ENCODE results near the gene LAMB3. TPM values are rescaled to one million over a fixed set of nuclear protein-coding genes. Genes with fewer than 3 reads are reported as not detected.
A peak's percentile ranks its signal among the peaks of the same experiment; 100 is the strongest.

The LAMB3 gene
- total RNA-seq, 1 experiment from 2014 or later: 90.0 TPM

DNA sequence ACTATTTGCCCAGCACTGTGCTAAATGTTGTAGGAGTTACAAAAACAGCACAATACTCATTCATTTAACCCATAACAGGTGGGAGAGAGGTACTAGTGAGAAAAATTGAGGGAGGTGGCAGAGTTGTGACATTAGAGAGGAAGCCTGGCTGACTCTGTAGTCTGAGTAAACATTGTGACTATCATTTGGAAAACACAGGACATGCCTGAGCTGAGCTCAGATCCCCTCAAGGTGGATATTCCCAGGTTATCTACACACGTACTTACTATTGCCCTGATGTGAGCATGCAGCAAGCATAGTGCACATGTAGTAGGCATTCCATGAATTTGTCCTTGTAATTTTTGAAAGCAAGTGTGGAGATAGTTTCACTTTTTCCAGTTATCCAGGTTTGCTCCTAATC, 57.8 kb downstream of the LAMB3 start:
- Histone ChIP-seq H3K79me2 (ENCODE audit: low read depth) (no peaks in the 10 kb centered on the region), H3K27ac (no peak overlapping the region), H3K9me2 (ENCODE audit: insufficient read depth) (no peaks in the 10 kb centered on the region), H3K27me3 (ENCODE audit: insufficient read depth, low read depth) (no peaks in the 10 kb centered on the region; the same call in 1 of the 2 replicates), H2AFZ (no peak overlapping the region), H3K36me3 (ENCODE audit: low read depth) (no peaks in the 10 kb centered on the region), H3F3A (ENCODE audit: insufficient read depth, low read depth) (no peaks in the 10 kb centered on the region), H3K4me1 (replicated peaks; ENCODE audit: insufficient read depth) (no peaks in the 10 kb centered on the region), H3K9me3 (ENCODE audit: insufficient read depth, low read depth) (no peaks in the 10 kb centered on the region), H3K4me3 (no peak overlapping the region), H4K20me1 (ENCODE audit: insufficient read depth) (no peaks in the 10 kb centered on the region), H3K4me2 (no peak overlapping the region)
- intact Hi-C loops (cut with micrococcal nuclease; ENCODE audit: unreplicated experiment): no loop called here
- DNase-seq: no peak
- no TSS peak for BruUV-seq (replicated peaks)
- TF ChIP-seq, protein P1, sequence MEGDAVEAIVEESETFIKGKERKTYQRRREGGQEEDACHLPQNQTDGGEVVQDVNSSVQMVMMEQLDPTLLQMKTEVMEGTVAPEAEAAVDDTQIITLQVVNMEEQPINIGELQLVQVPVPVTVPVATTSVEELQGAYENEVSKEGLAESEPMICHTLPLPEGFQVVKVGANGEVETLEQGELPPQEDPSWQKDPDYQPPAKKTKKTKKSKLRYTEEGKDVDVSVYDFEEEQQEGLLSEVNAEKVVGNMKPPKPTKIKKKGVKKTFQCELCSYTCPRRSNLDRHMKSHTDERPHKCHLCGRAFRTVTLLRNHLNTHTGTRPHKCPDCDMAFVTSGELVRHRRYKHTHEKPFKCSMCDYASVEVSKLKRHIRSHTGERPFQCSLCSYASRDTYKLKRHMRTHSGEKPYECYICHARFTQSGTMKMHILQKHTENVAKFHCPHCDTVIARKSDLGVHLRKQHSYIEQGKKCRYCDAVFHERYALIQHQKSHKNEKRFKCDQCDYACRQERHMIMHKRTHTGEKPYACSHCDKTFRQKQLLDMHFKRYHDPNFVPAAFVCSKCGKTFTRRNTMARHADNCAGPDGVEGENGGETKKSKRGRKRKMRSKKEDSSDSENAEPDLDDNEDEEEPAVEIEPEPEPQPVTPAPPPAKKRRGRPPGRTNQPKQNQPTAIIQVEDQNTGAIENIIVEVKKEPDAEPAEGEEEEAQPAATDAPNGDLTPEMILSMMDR (conservative IDR thresholded peaks at IDR 0.05): no peak
- TF ChIP-seq EZH2 (IDR thresholded peaks at IDR 0.05; ENCODE audit: low read depth): no peak
- POLR2A ChIA-PET (ENCODE audit: unreplicated experiment): no interaction called here
- CTCF ChIA-PET: no interaction called here

DNA sequence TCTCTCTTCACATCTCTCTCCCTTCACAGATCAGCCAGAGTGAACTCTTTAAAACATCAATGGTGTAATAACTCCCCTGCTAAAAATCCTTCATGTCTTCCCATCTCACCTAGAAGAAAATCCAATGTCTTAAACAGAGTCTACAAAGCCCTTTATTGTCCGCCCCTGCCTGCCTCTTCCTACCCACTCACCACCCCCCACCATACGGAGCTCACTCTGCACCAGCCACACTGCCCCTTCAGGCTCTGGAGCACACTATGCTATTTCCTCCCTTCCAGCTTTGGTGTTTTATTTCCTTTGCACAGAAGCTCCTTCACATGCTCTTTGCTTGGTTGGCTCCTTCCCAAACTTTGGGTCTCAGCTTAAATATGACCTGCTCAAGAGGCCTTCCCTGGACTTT, 58.5 kb downstream of the LAMB3 start:
- no peaks in the 10 kb centered on the region for H3K9me2 ChIP-seq (ENCODE audit: insufficient read depth)

DNA sequence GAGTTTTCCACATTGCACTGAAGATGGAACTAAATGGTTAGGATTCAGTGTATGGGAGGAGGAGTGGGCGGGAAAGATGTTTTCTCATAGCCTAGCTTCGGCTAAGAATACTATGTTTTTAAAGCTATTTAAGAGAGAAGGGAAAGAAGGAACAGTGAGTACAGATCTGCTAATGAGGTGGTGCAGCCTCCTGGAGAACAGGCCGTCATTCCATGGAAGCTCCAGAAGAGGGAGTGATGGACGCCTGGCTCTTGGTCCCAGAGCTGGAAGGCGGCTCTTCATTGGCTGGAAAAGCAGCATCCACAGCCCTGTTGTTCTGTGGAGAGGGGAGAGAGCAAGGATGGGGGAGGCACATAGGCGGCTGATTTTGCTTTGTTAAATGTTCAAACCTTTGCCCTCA, 61.8 kb downstream of the LAMB3 start:
- Histone ChIP-seq H4K20me1 (ENCODE audit: insufficient read depth) (no peaks in the 10 kb centered on the region), H3K79me2 (ENCODE audit: low read depth) (no peaks in the 10 kb centered on the region), H3K27ac (no peak overlapping the region), H3K4me1 (replicated peaks; ENCODE audit: insufficient read depth) (peaks cover 14% of the 10 kb centered on the region), H3K4me2 (no peak overlapping the region), H3K9me2 (ENCODE audit: insufficient read depth) (no peaks in the 10 kb centered on the region), H3K36me3 (ENCODE audit: low read depth) (no peaks in the 10 kb centered on the region), H2AFZ (no peak overlapping the region), H3F3A (ENCODE audit: insufficient read depth, low read depth) (peaks cover 11% of the 10 kb centered on the region; the same call in 1 of the 2 replicates), H3K9me3 (ENCODE audit: insufficient read depth, low read depth) (no peaks in the 10 kb centered on the region), H3K27me3 (ENCODE audit: insufficient read depth, low read depth) (no peaks in the 10 kb centered on the region; the same call in 1 of the 2 replicates), H3K4me3 (no peak overlapping the region)
- ChIA-PET POLR2A (ENCODE audit: unreplicated experiment) (no interaction called here), CTCF (interaction anchor here (0.7 kb wide), 1 partner anchor 58 kb away, joined by 3 read pairs; no protein-coding TSS in a partner anchor)
- no peak for TF ChIP-seq EZH2 (IDR thresholded peaks at IDR 0.05; ENCODE audit: low read depth)
- TF ChIP-seq, protein P1 (conservative IDR thresholded peaks at IDR 0.05): peak; percentile 58; the same call in 1 of the 2 replicates
- BruUV-seq (replicated peaks): no TSS peak
- DNase-seq: no peak
- intact Hi-C loops (cut with micrococcal nuclease; ENCODE audit: unreplicated experiment): no loop called here

More for the DNA sequence above, 58.5 kb downstream of the LAMB3 start:
- intact Hi-C loops (cut with micrococcal nuclease; ENCODE audit: unreplicated experiment): no loop called here
- Histone ChIP-seq H2AFZ (no peak overlapping the region), H4K20me1 (ENCODE audit: insufficient read depth) (no peaks in the 10 kb centered on the region), H3K36me3 (ENCODE audit: low read depth) (no peaks in the 10 kb centered on the region), H3F3A (ENCODE audit: insufficient read depth, low read depth) (no peaks in the 10 kb centered on the region), H3K9me3 (ENCODE audit: insufficient read depth, low read depth) (no peaks in the 10 kb centered on the region), H3K4me1 (replicated peaks; ENCODE audit: insufficient read depth) (no peaks in the 10 kb centered on the region), H3K27me3 (ENCODE audit: insufficient read depth, low read depth) (no peaks in the 10 kb centered on the region; the same call in 1 of the 2 replicates), H3K4me2 (no peak overlapping the region), H3K27ac (no peak overlapping the region), H3K4me3 (no peak overlapping the region), H3K79me2 (ENCODE audit: low read depth) (no peaks in the 10 kb centered on the region)
- DNase-seq: no peak
- CTCF ChIA-PET: no interaction called here
- POLR2A ChIA-PET (ENCODE audit: unreplicated experiment): no interaction called here
- no peak for TF ChIP-seq EZH2 (IDR thresholded peaks at IDR 0.05; ENCODE audit: low read depth)
- TF ChIP-seq, protein P1 (conservative IDR thresholded peaks at IDR 0.05): no peak
- BruUV-seq (replicated peaks): no TSS peak

All from PC-9 (cell line).